ENCODE results near the gene SACM1L.

GRCh38 chr3:45790596-45790995 is 101.4 kb downstream of the SACM1L start:
- no peak for TF ChIP-seq POLR2A (IDR thresholded peaks at IDR 0.05; ENCODE audit: insufficient read depth in 1 of 2, low read depth in 2 of 2, low read length in 2 of 2)
- no peak for TF ChIP-seq CAMTA2 (CRISPR knock-in tag; IDR thresholded peaks at IDR 0.05; ENCODE audit: borderline replicate concordance)
- TF ChIP-seq CTCF (CRISPR knock-in tag; IDR thresholded peaks at IDR 0.05): no peak
- TF ChIP-seq PHB2 (IDR thresholded peaks at IDR 0.05; ENCODE audit: partially characterized antibody): no peak
- no peak for TF ChIP-seq MZF1 (CRISPR knock-in tag; IDR thresholded peaks at IDR 0.05; ENCODE audit: borderline replicate concordance)
- TF ChIP-seq ZNF614 (CRISPR knock-in tag; IDR thresholded peaks at IDR 0.05; ENCODE audit: borderline replicate concordance): no peak
- TF ChIP-seq ZNF143 (CRISPR knock-in tag; IDR thresholded peaks at IDR 0.05): no peak
- no peak for TF ChIP-seq PRDM15 (CRISPR knock-in tag; IDR thresholded peaks at IDR 0.05)
- TF ChIP-seq CHCHD3 (CRISPR knock-in tag; IDR thresholded peaks at IDR 0.05): no peak
- no peak for TF ChIP-seq TARDBP (CRISPR knock-in tag; IDR thresholded peaks at IDR 0.05)
- TF ChIP-seq PHF20 (CRISPR knock-in tag; IDR thresholded peaks at IDR 0.05): no peak
- no peak for TF ChIP-seq PPARG (CRISPR knock-in tag; conservative IDR thresholded peaks at IDR 0.05)
- no peak for TF ChIP-seq ZNF503 (CRISPR knock-in tag; IDR thresholded peaks at IDR 0.05)
